TTC549 (cell line): ENCODE measurements around the gene KRTAP20-1.

ENCODE experiments used
- FAIRE-seq: peaks from 2 replicates; lab custom pipeline; 2012; peaks lifted over from hg19 to GRCh38; lab: Jason Lieb, UNC

The KRTAP20-1 gene

DNA sequence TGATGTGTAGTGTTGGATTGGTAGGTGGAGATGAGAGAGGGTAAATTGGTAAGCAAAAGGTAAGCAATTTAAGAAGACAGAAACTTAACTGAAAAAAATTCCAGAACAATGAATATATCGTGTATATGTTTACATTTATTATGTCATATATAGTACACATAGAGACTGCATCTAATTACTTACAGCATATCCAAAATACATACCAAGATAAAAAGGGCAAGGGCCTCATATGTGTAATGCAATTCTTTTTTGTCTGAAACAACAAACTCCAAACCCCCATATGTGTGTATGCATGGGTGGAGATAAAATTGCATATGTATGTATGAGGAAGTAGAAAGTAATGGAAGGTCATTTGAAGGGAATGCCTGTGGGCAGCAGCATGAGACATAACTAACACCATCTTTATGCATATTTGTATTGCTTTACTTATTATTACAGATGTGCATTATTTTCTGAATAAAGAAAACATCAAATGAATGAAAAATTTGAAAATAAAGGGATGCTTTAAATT lies 30.7 kb downstream of the KRTAP20-1 start:
- no peak for FAIRE-seq

DNA sequence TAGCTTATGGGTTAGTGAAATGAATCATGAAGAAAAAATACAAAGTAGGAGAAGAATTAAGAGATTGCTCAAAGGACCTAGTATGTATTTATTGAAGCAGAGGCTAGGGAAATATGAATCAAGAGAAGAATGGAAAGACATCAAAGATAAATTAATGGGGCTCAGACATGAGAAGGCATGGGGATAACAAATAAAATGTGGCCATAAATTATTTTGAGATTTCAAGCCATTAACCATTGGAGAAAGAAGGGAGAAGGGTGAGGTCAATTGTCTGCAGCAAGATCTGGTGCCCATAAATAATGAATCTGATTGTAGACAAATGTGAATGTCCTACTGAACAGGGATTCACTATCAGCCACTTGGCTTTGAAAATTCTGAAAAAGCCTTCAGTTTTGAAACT lies 36.7 kb downstream of the KRTAP20-1 start:
- no peak for FAIRE-seq
